Stomach (tissue), 9 donors: ENCODE measurements around the gene NTN1. TPM values are rescaled to one million over a fixed set of nuclear protein-coding genes. Genes with fewer than 3 reads are reported as not detected.

ENCODE experiments used
- DNase-seq, 2 donors: peaks; one replicate each; pipeline versions ENCODE4 v3.0.0 to v3.0.0-alpha.2; 2013 to 2019
- H3K27ac ChIP-seq, 5 donors: fragments of 200-600 bp in 4 of 5; sonication (generic) in 4 of 5; one replicate each; pipeline ENCODE4 v1.5.1; 2013 to 2019; ENCODE audit warnings: mild to moderate bottlenecking in 1 of 5, moderate library complexity in 1 of 5
- H3K27me3 ChIP-seq, 3 donors: fragments of 200-600 bp; sonication (generic); one replicate each; pipeline ENCODE4 v1.5.1; 2017 to 2019; ENCODE audit warnings: mixed run types in 1 of 3
- H3K36me3 ChIP-seq, 4 donors: fragments of 200-600 bp; sonication (generic); 1 replicate in 3 of 4; 2 replicates in 1 of 4; pipeline ENCODE4 v1.5.1; 2016 to 2019
- H3K4me1 ChIP-seq, 4 donors: fragments of 200-600 bp; sonication (generic); one replicate each; pipeline ENCODE4 v1.5.1; 2016 to 2019
- H3K4me3 ChIP-seq, 4 donors: fragments of 200-600 bp; sonication (generic) in 3 of 4; one replicate each; pipeline ENCODE4 v1.5.1; 2016 to 2019; ENCODE audit warnings: mild to moderate bottlenecking in 1 of 4
- H3K9me3 ChIP-seq, 4 donors: fragments of 200-600 bp; sonication (generic); one replicate each; pipeline ENCODE4 v1.5.1; 2016 to 2019
- EP300 ChIP-seq: sonication (generic); formaldehyde crosslinking; IDR thresholded peaks from one replicate; pipeline ENCODE4 v1.6.1; 2017; ENCODE audit warnings: antibody characterized with exemption
- POLR2A ChIP-seq, 4 donors: fragments of 450-650 bp; IDR thresholded peaks; one replicate each; pipeline ENCODE4 v1.6.1; 2016; ENCODE audit warnings: antibody characterized with exemption in 4 of 4, control low read depth in 2 of 4, mild to moderate bottlenecking in 1 of 4, moderate library complexity in 1 of 4
- POLR2AphosphoS5 ChIP-seq, 3 donors: sonication (generic); formaldehyde crosslinking; IDR thresholded peaks; one replicate each; pipeline ENCODE4 v1.6.1; 2016; ENCODE audit warnings: antibody characterized with exemption in 3 of 3
- WGBS, 5 donors: extraction: QIAGEN DNeasy Blood & Tissue Kit in 3 of 5; methylation state at CpG; one replicate each; pipeline versions ENCODE4 v1.1.5 to v1.1.7; 2013 to 2018; 5-methylcytosine and 5-hydroxymethylcytosine counted together
- intact Hi-C: fragments of 100-400 bp; cut with DNase I; formaldehyde crosslinking; loops from one replicate; pipeline ENCODE4 v1.15.1; 2023; ENCODE audit warnings: low total_unique reads
- polyA plus RNA-seq, 3 donors: library from polyadenylated mRNA; stranded (reverse); fragments of 200-250 nt; gene quantifications; one replicate each; pipeline ENCODE4 v1.2.3, GENCODE V29; 2013
- total RNA-seq, 5 donors: library from RNA; depleted of rRNA; stranded (reverse); fragments of >200 nt; gene quantifications; one replicate each; pipeline versions ENCODE4 v1.1.0 to v1.2.3, GENCODE V29; 2014 to 2016
- TF ChIP-seq, protein P1 (sequence below), 7 experiments: fragments of 450-650 bp in 4 of 7; fragments of 200-600 bp in 3 of 7; sonication (generic) in 3 of 7; IDR thresholded peaks; one replicate each; pipeline ENCODE4 v1.5.1; 2016 to 2019; ENCODE audit warnings: antibody characterized with exemption in 7 of 7, control low read depth in 2 of 7, mild to moderate bottlenecking in 1 of 7
- donor health status: healthy with polysubstance abuse.
- donor health status: Bipolar disorder and iron deficiency.
- donor health status: healthy.

The NTN1 gene
- total and polyA plus RNA-seq, 8 donors = 2.9 to 56.2 (median 9.0) TPM

DNA sequence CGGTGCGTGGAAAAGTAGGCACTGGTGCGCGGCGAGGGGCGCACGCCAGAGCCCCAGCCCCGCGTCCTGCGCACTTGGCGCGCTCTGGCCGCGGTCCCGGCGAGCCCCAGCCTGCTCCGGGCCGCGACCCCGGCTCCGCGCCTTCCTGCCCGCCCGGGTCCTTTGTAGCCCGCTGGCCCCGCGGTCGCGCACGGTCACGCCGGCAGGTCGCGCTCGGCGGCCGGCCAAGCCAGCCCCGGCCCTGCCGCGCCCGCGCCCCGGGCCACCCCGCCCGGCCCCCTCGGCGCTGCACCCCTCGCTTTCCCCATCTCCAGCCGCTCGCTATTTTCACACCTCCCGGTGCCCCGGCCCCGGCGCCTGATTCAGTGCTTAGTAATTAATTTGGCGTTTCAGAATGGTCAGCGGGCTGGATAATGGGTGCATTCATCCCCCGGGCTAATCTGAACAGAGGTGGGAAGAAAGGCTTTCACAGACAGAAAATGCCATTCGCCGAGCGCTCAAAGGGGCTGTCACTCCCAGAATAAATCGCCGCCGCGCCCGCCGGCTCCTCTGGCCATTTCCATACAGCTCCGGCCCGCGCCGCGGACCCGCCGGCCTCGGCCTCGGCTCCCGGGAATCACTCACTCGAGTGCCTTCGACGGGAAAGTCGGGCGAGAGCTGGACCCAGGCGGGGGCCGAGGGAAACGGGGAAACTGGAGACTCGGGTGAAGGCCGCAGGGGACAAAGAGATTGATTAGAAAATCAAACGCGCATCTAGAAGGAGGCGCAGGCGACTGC, 17.8 kb upstream of the NTN1 start:
- intact Hi-C loops = no loop called here
- Histone ChIP-seq H3K27me3 (peaks cover 0 to 75% (median 42%) of the 10 kb centered on the region in 3 donors), H3K9me3 (no peaks in the 10 kb centered on the region), H3K4me3 (peak overlapping the region; percentile 48 to 63 (median 54)), H3K4me1 (peaks cover 14 to 34% (median 25%) of the 10 kb centered on the region in 4 donors), H3K36me3 (no peaks in the 10 kb centered on the region), H3K27ac (peak overlapping the region in 2 of 5 donors; percentile 14 to 65)
- DNase-seq = peak in 1 of 2 donors; percentile 49
- no peak for TF ChIP-seq POLR2AphosphoS5 (IDR thresholded peaks at IDR 0.05)
- no peak for TF ChIP-seq EP300
- no peak for TF ChIP-seq POLR2A (IDR thresholded peaks at IDR 0.05)
- TF ChIP-seq, protein P1, sequence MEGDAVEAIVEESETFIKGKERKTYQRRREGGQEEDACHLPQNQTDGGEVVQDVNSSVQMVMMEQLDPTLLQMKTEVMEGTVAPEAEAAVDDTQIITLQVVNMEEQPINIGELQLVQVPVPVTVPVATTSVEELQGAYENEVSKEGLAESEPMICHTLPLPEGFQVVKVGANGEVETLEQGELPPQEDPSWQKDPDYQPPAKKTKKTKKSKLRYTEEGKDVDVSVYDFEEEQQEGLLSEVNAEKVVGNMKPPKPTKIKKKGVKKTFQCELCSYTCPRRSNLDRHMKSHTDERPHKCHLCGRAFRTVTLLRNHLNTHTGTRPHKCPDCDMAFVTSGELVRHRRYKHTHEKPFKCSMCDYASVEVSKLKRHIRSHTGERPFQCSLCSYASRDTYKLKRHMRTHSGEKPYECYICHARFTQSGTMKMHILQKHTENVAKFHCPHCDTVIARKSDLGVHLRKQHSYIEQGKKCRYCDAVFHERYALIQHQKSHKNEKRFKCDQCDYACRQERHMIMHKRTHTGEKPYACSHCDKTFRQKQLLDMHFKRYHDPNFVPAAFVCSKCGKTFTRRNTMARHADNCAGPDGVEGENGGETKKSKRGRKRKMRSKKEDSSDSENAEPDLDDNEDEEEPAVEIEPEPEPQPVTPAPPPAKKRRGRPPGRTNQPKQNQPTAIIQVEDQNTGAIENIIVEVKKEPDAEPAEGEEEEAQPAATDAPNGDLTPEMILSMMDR (IDR thresholded peaks at IDR 0.05) = no peak
- 2 to 8% (median 2%) methylated on average over 42 to 90 of the region's 90 CpGs for WGBS, 5 donors

DNA sequence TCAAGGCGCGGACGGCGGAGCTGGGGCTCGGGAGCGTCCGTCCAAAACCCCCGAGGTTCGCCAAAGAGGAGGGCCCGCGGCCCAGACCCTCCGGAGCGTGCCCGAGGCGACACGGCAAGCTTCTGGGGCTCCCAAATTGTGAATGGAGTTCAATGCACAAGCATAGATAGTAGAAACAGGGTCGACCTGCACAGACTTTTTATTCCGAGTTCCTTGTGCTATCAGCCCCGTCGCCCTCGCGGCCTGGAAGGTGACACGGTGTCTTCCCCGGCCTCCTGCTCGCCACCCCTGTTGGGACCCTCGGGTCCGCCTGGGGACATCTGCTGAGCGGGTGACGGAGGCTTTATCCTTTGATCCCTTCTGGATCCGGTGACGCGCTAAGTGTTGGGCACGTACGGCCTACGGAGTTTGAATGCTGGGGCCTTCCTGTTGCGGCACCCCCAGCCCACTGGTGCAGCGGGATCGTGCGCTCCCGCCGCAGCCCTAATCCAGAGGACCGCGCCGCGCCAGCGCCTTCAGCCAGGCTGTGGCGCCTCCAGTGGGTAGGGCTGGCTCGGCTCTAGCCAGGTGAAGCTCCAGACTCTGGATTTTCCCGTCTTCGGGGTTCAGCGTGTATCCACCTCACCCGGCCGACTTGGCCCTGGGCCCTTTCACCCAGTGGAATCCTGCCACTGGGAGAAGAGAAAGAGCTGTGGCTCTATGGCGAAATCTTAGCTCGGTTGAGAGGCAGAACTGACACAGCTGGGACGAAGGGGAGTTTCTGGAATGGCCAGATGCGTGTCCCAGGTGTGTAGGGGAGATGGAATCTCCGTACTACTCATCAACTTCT, 17.0 kb upstream of the NTN1 start:
- DNase-seq = peak in 1 of 2 donors; percentile 31
- Histone ChIP-seq H3K27ac (peak overlapping the region in 1 of 5 donors; percentile 65), H3K9me3 (no peaks in the 10 kb centered on the region), H3K4me3 (peak overlapping the region; percentile 48 to 63 (median 54)), H3K4me1 (peaks cover 14 to 34% (median 25%) of the 10 kb centered on the region in 4 donors), H3K36me3 (no peaks in the 10 kb centered on the region), H3K27me3 (peaks cover 0 to 80% (median 42%) of the 10 kb centered on the region in 3 donors)
- TF ChIP-seq POLR2A (IDR thresholded peaks at IDR 0.05) (no peak), EP300 (no peak), POLR2AphosphoS5 (IDR thresholded peaks at IDR 0.05) (no peak)
- TF ChIP-seq, protein P1 (IDR thresholded peaks at IDR 0.05) = no peak
- WGBS, 5 donors = 13 to 39% (median 27%) methylated on average over 44 to 58 of the region's 58 CpGs
- intact Hi-C loops = no loop called here

DNA sequence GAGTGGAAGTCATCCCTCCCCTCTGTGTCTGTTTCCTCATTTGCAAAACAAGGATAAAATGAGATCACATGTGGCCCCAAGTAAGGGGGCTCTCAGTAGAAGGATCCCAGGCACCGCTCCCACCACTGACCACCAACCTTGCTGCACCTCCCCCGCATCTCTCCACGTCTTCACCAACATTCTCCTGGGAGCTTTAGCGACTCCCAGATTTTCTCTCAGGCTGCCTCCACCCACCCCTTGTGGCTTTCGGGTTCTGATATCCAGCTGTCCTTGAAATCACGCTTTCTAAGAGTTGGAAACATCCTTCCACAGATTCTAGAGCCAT, 16.4 kb upstream of the NTN1 start:
- TF ChIP-seq EP300 = no peak
- TF ChIP-seq POLR2A (IDR thresholded peaks at IDR 0.05) = no peak
- TF ChIP-seq, protein P1 (IDR thresholded peaks at IDR 0.05) = no peak
- TF ChIP-seq POLR2AphosphoS5 (IDR thresholded peaks at IDR 0.05) = no peak
- Histone ChIP-seq H3K9me3 (no peaks in the 10 kb centered on the region), H3K4me1 (peaks cover 14 to 34% (median 25%) of the 10 kb centered on the region in 4 donors), H3K4me3 (no peak overlapping the region), H3K27ac (no peak overlapping the region), H3K27me3 (peaks cover 0 to 78% (median 42%) of the 10 kb centered on the region in 3 donors), H3K36me3 (no peaks in the 10 kb centered on the region)
- intact Hi-C loops = no loop called here
- no peak for DNase-seq
- WGBS, 5 donors = 80 to 88% (median 84%) methylated on average over 6 of the region's 6 CpGs

DNA sequence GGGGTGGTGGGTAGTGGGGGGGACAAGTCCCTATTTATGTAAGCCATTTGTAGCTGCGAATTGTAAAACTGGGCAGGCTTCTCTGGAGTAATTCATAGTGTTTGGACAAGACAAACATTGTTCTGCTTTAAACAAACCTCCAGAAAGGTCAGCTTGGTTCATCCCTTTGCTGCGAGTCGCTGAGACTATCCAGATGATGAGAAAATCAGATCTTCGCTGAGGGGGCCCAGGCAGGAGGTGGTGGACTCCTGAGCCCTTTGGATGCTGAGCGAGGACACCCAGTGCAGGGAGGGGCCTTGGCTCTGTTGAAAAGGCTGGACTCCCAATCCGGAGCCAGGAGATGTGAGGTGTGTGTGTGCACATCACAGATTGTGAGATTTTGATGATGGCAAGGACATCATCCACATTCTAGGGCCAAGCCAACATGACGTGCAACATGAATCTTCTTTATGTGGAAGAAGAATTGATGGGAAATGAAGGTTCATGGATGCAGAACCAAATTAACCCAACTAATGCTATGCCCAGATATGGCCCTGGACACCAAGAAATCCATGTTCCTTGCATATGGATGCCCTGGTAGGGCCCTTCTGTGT, 15.0 kb upstream of the NTN1 start:
- no peak overlapping the region for H3K4me3 ChIP-seq
- TF ChIP-seq POLR2A (IDR thresholded peaks at IDR 0.05) (no peak), POLR2AphosphoS5 (IDR thresholded peaks at IDR 0.05) (no peak), EP300 (no peak)
- TF ChIP-seq, protein P1 (IDR thresholded peaks at IDR 0.05) = no peak
- H3K9me3 ChIP-seq = no peaks in the 10 kb centered on the region
- intact Hi-C loops = no loop called here
- WGBS, 5 donors = 59 to 80% (median 70%) methylated on average over 7 of the region's 7 CpGs
- DNase-seq = no peak
- H3K36me3 ChIP-seq = no peaks in the 10 kb centered on the region
- peaks cover 14 to 38% (median 25%) of the 10 kb centered on the region in 4 donors for H3K4me1 ChIP-seq
- peak overlapping the region in 1 of 5 donors; percentile 5 for H3K27ac ChIP-seq
- peaks cover 0 to 82% (median 42%) of the 10 kb centered on the region in 3 donors for H3K27me3 ChIP-seq
